Neutrophil (primary cell): ENCODE measurements around the gene MACROD1.

ENCODE experiments used
- H3K27ac ChIP-seq: fragments of 200-600 bp; sonication (generic); 2 replicates; pipeline ENCODE4 v1.5.1; 2016; ENCODE audit warnings: mild to moderate bottlenecking, moderate library complexity
- H3K27me3 ChIP-seq: fragments of 200-600 bp; sonication (generic); 2 replicates; pipeline ENCODE4 v1.6.0; 2016; ENCODE audit warnings: mild to moderate bottlenecking
- H3K36me3 ChIP-seq: fragments of 200-600 bp; sonication (generic); 2 replicates; pipeline ENCODE4 v1.5.1; 2017
- H3K4me1 ChIP-seq, 2 experiments: fragments of 200-600 bp in 1 of 2; sonication (generic) in 1 of 2; 1 replicate in 1 of 2; 2 replicates in 1 of 2; pipeline versions ENCODE4 v1.5.1 to v1.6.1; 2013 to 2016; ENCODE audit warnings: low read depth in 1 of 2, low read length in 1 of 2, mild to moderate bottlenecking in 1 of 2, moderate library complexity in 1 of 2; ENCODE audit not compliant: control insufficient read depth in 1 of 2, insufficient read depth in 1 of 2
- H3K4me3 ChIP-seq, 2 experiments: fragments of 200-600 bp in 1 of 2; sonication (generic) in 1 of 2; 1 replicate in 1 of 2; 2 replicates in 1 of 2; pipeline ENCODE4 v1.5.1; 2013 to 2016; ENCODE audit warnings: low read depth in 1 of 2, low read length in 1 of 2, mild to moderate bottlenecking in 1 of 2, moderate library complexity in 1 of 2
- H3K9me3 ChIP-seq: fragments of 200-600 bp; sonication (generic); 2 replicates; pipeline ENCODE4 v1.5.1; 2016
- TF ChIP-seq, protein P1 (sequence below): fragments of 200-600 bp; sonication (generic); IDR thresholded peaks from 2 replicates; pipeline ENCODE4 v1.5.1; 2016; ENCODE audit warnings: antibody characterized with exemption

Gene MACROD1

GRCh38 chr11:64073542-64073941 is 92.4 kb downstream of the MACROD1 start:
- Histone ChIP-seq H3K27me3 (no peaks in the 10 kb centered on the region), H3K4me1 (peaks cover 7 to 12% of the 10 kb centered on the region in 2 experiments), H3K4me3 (no peak overlapping the region), H3K36me3 (no peaks in the 10 kb centered on the region), H3K9me3 (no peaks in the 10 kb centered on the region), H3K27ac (no peak overlapping the region)
- TF ChIP-seq, protein P1, sequence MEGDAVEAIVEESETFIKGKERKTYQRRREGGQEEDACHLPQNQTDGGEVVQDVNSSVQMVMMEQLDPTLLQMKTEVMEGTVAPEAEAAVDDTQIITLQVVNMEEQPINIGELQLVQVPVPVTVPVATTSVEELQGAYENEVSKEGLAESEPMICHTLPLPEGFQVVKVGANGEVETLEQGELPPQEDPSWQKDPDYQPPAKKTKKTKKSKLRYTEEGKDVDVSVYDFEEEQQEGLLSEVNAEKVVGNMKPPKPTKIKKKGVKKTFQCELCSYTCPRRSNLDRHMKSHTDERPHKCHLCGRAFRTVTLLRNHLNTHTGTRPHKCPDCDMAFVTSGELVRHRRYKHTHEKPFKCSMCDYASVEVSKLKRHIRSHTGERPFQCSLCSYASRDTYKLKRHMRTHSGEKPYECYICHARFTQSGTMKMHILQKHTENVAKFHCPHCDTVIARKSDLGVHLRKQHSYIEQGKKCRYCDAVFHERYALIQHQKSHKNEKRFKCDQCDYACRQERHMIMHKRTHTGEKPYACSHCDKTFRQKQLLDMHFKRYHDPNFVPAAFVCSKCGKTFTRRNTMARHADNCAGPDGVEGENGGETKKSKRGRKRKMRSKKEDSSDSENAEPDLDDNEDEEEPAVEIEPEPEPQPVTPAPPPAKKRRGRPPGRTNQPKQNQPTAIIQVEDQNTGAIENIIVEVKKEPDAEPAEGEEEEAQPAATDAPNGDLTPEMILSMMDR: no peak

DNA sequence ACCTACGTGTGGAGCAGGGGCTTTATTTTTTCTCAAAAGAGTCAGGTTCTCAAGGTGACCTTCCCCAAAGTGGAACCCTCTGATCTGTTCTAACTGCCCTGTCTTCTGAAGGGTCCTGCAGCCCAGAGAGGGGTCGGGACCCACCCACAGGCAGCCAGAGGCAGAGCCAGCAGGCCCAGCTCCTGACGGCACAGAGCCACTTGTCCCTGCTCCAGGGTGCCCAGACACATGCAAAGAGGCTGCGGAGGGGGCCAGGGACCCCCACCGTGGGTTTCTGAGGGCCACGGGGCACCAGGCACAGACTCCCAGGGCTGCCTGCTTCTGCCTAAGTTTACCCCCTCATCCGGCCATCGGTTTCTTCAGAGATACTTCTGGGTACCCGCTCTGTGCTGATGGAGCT is 93.0 kb downstream of the MACROD1 start:
- no peak overlapping the region for H3K27ac ChIP-seq
- H3K4me1 ChIP-seq: peaks cover 7 to 12% of the 10 kb centered on the region in 2 experiments
- no peaks in the 10 kb centered on the region for H3K27me3 ChIP-seq
- TF ChIP-seq, protein P1: no peak
- no peak overlapping the region for H3K4me3 ChIP-seq
- H3K36me3 ChIP-seq: no peaks in the 10 kb centered on the region
- no peaks in the 10 kb centered on the region for H3K9me3 ChIP-seq

DNA sequence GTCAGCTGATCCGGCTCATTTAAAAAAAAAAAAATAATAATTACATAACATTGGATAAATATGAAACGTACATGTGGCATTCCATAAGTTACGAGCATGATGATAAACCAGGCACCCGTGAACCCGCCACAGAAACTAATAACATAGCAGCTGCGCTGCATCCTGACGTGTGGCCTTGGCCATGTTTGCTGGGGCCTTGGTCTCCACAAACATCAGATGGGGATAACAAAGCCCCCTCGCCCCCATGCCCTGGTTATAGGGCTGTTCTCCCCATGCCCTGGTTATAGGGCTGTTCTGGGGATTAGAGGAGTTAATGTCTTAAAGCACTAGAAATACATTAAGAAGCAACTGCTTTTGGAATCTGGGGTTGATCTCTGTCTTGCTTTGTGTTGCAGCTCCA is 93.5 kb downstream of the MACROD1 start:
- TF ChIP-seq, protein P1: no peak
- no peak overlapping the region for H3K4me3 ChIP-seq
- H3K27me3 ChIP-seq: peaks cover 1% of the 10 kb centered on the region
- no peaks in the 10 kb centered on the region for H3K36me3 ChIP-seq
- H3K4me1 ChIP-seq: peaks cover 7 to 12% of the 10 kb centered on the region in 2 experiments
- H3K27ac ChIP-seq: no peak overlapping the region
- no peaks in the 10 kb centered on the region for H3K9me3 ChIP-seq

- H3K9me3 ChIP-seq: no peaks in the 10 kb centered on the region
- H3K4me1 ChIP-seq: peaks cover 7 to 12% of the 10 kb centered on the region in 2 experiments
- no peaks in the 10 kb centered on the region for H3K36me3 ChIP-seq
- peaks cover 4% of the 10 kb centered on the region for H3K27me3 ChIP-seq
- no peak overlapping the region for H3K4me3 ChIP-seq
- TF ChIP-seq, protein P1: no peak
- no peak overlapping the region for H3K27ac ChIP-seq
Measured at GRCh38 chr11:64071849-64072248, 94.1 kb downstream of the MACROD1 start.

GRCh38 chr11:64070314-64070681 is 95.6 kb downstream of the MACROD1 start:
- no peak overlapping the region for H3K27ac ChIP-seq
- H3K4me1 ChIP-seq: peaks cover 7 to 12% of the 10 kb centered on the region in 2 experiments
- H3K27me3 ChIP-seq: peaks cover 4% of the 10 kb centered on the region
- H3K36me3 ChIP-seq: no peaks in the 10 kb centered on the region
- H3K9me3 ChIP-seq: no peaks in the 10 kb centered on the region
- TF ChIP-seq, protein P1: no peak
- no peak overlapping the region for H3K4me3 ChIP-seq
